HG02588 (cell line): ENCODE measurements around the gene FXYD7.
"Not testable (repeated sequence)": the region's sequence is repeated elsewhere in the genome, so short reads cannot be mapped to it uniquely, and the experiment has no call there.

ENCODE experiments used
- ATAC-seq: cut with Tn5 transposase; IDR thresholded peaks from one replicate; pipeline ENCODE4 v1.9.1; 2021; ENCODE audit warnings: mild to moderate bottlenecking, moderate library complexity; ENCODE audit not compliant: unreplicated experiment

The FXYD7 gene

DNA sequence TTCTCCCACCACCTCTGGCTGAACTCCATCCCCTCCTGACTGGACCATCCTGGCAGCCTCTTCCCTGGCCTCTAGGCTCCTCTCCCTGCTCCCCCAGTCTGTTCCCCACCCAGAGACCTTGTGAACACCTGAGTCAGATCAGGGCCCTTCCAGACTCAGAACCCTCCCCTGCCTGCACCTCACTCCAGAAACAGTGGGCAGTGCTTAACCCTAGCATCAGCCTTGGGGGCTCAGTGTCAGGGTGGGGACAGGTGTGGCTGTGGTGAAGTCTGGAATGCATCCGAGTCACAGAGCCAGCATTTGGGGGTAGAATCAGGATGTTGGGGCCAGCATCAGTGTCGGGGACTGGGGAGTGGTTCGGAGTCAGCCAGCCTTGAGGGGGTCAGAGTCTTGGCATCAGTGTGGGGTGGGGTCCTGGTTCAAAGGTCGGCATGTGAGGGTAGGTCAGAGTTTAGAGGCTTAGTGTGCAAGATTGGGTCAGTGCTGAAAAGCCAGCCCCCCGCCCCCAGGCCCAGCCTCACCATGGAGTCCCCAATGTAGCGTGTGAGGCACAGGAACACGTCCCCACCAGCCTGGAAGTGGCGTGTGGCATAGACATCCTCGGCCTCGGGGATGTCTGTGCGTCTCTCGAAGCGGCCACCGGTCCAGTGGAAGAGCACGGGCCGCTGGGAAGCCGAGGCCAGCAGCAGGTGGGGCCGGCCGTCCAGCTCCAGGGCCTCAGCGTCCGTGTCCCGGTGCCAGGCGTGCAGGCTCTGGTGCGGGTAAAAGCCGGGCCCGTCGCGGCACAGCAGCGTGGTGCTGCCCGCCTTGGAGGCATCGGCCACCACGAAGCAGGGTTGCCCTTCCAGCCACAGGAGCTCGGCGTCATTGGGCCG is 17.1 kb upstream of the FXYD7 start:
- no peak for ATAC-seq

GRCh38 chr19:35126624-35126959 is 16.5 kb upstream of the FXYD7 start:
- ATAC-seq = no peak

DNA sequence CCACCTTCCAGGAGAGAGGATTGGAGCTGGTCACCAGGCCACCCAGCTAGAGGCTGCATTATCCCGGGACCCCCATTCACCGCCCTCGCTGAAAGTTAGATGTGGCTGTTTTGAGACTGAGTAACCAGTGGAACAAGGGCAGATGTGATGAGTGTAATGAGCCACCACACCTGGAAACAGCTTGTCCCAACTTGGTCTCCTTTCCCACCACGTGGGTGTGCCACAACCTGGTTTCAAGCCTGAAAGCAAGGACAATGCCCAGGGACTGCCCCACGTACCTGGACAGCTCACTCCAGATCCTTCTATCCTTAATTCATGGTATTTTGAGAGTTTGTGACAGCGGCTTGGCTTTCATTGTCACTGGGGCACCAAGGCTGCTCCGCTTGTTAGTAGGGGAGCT is 15.2 kb upstream of the FXYD7 start:
- ATAC-seq = no peak

- no peak for ATAC-seq
These were observed 14.5 kb upstream of the FXYD7 start for GRCh38 chr19:35128398-35129057.

- not testable (repeated sequence) for ATAC-seq
These were observed 13.3 kb upstream of the FXYD7 start for GRCh38 chr19:35129724-35130274.

DNA sequence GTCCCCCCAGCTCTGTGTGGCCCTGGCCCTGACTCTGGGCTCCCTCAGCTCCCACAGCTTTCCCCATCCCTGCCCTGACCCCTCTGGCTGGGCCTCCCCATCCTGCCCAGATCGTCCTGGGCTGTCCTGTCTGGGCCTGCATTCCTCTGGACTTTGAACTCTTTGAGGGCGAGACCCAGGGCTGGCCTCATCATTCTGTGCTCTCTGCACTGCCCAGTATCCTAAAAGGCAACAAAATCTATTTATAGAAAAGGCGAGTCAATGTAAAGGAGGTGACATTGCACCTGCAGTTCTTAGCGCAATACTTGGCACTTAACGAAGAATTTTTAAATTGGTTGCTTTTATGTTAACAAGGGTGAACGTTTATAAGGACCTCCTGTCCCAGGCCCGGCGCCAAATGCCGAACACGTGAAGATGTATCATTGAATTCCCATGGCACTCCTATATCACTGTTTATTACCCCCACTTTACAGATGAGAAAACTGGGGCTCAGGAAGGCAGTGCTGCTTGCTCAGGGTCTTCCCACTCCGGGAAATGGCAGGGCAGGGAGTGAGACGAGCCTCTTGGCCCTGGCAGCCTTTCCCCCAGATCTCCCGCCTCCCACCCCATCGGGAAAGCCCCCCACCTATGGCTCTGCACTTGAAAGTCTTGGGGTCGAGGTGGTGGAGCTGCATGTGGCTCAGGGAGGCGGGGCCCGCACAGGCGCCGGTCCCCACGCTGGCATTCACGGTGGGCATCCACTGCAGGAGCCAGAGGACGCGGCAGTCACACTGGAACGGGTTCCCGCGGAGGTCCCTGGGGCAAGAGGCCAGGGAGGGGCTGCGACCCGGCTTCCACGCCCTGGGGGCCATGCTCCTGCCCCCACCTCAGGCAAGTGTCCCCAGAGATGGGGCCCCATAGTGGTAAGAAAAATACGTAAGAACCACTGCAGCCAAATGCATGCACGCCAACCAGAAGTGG is 12.0 kb upstream of the FXYD7 start:
- no peak for ATAC-seq

GRCh38 chr19:35132254-35132653 is 10.8 kb upstream of the FXYD7 start:
- ATAC-seq = no peak

DNA sequence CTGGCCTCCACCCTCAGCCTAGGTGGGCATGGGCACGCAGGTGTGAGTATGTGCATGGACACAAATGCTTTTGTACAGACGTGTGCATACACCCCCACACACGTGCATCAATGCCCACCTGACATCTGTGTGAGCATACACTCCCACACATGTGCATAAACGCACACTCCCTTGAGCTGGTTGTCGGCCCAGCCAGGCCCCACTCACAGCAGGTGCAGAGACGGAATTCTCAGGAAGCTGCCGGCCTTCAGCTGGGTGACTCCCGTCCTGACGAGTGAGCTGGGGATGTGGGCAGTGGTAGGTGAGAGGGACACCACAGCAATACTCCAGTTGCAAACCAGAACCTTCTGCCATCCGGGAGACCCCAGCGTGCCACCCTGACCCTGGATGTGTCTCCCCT is 9.2 kb upstream of the FXYD7 start:
- no peak for ATAC-seq

DNA sequence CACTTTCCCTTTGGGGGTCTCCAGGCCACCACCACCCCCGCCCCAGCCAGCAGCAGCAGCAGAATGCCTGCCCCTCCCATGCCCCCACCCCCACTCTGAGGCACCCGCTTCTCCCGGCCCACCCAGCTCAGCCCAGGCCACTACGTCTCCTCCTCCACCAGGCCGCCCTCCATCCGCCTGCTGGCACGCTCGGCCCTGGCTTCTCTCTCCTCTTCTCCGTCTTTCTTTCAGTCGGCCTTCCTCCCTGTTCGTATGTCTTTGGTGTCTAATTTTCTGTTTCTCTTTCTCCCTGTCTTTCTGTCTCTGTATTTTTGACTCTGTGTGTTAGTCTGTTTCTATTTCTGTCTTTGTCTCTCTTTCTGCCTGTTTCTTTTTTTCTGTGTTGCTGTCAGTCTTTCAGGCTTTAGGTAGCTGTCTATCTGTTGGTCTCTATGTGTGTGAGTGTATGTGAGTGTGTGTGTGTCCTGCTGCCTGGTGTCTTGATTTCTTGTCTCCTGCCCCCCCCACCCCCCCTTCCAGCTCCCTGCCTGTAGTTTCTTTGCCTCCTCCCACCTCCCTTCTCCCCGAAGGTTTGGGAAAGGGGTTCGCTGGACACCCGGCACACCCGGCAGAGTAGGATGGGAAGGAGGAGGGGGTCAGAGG is 8.3 kb upstream of the FXYD7 start, which contains the start of gene LGI4:
Gene LGI4 (minus strand): TSS at position 459 of the 642 bp plus-strand sequence. CDS start 379 bp downstream, at position 80.
- no peak for ATAC-seq

DNA sequence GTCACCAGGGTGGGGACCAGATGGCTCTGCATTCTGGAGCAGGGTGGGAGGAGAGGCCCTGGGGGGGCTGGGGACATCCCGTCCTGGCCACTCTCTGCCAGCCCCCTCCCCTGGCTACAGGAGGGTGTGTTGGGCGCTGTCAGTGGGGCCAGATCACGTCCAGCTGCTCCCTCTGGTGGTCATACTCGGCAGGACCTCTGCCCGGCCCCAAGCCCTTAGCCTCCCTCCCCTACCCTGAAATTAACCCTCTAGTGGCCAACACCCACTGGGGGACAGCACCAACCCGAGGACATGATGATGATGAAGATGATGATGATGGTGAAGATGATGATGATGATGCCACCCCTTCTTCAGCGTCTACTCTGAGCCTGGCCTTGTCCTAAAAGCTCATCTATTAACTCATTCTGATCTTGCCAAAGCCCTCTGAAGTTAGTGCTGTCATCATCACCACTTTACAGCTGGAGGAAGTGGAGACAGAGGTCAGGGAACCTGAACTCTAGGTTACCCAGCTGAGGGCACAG is 7.6 kb upstream of the FXYD7 start:
- ATAC-seq = no peak

- ATAC-seq = no peak
These were observed 6.8 kb upstream of the FXYD7 start for GRCh38 chr19:35136231-35136630.

DNA sequence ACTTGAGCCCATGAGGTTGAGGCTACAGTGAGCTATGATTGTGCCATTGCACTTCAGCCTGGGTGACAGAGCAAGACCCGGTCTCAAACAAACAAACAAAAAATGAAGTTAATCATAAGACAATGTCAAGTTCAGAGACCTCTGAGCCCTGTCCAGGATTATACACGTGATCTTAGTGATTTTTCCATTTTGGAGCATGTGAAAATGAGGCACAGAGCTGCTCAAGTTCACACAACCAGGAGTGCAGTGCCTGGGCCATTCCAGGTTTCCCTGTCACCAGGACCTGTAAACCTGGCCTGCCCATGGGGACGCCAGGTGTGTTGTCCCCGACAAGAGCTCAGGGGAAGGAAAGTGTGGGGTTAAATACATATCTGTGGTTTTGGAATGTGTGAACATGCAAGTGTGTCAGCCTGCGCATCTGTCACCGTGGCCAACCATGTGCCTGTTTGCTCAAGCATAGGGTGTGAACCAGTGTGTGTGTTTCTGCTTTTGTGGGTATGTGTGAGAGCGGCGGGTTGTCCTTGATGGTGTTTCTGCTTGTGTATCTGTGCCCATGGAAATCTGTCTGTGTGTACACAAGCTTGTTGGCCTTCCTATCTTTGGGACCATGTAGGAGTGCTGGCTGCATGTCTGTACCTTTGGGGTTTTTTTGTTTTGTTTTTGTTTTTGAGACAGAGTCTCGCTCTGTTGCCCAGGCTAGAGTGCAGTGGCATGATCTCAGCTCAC is 5.9 kb upstream of the FXYD7 start:
- no peak for ATAC-seq

DNA sequence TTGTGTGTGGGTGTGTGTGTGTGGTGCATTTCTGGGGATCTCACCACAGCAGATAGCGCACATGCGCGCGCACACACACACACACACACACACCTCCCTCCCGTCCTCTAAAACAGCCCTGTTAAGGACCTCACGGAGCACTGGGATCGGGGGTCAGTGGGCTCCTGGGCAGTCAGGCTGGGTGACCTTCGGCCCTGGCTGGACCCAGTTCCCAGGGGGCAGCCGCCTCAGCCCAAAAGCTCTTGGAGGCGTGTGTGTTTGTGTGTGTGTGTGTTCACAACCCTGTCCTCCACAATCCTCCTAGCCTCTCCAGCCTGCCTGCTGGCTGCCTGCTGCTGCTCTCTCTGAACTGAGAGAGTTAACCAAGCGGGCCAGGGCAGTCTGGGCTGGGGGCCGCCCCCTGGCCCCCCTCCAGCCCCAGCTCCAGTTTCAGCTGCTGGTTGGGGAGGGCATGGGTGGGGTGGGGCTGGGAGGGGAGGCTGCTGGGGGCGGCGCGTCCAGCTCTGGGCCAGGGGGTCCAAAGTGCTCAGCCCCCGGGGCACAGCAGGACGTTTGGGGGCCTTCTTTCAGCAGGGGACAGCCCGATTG is 4.7 kb upstream of the FXYD7 start, which contains the start of gene FXYD1:
Gene FXYD1 (plus strand): TSS at position 520 of the 588 bp plus-strand sequence. CDS start 1,256 bp downstream, outside the sequence.
- no peak for ATAC-seq

- ATAC-seq = no peak
These were observed 2.7 kb upstream of the FXYD7 start for GRCh38 chr19:35140207-35140961.

DNA sequence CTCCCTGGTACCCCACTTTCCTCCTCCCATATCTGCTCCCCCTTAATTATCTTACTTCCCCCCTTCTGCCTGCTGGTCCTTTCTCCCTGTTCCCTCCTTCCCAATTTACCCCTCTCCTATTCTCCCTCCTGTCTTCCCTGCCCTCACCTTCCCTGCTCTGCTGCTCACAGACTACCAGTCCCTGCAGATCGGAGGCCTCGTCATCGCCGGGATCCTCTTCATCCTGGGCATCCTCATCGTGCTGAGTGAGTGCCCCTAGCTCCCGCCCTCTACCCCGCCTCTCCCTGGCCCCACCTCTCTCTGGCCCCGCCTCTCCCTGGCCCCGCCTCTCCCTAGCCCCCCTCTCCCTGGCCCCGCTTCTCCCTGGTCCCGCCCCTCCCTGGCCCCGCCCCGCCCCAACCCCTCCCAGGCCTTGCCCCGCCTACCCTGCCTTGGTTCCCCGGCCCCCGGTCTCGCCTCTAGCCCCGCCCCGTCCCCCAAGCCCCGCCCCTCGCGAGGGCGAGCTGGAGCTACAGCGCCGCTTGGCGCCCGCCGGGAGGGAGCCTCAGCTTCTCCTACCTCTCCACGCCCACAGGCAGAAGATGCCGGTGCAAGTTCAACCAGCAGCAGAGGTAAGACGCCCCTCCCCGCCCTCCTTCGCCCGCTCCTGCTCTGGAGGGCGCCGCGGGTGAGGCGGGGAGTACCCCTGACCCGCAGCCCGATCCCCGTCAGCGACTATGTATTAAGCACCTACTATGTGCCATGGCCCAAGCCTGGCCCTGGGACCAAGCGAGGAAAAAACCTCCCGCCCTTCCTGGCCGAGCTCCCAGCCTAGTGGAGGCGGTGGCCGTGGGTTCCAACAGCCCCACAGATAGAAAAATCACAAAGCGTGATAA is 1.9 kb upstream of the FXYD7 start:
- peak; percentile 52 for ATAC-seq

GRCh38 chr19:35141837-35142605 is 1.0 kb upstream of the FXYD7 start:
- ATAC-seq = no peak
